Measurements from ENCODE around the gene RPS26. TPM values are rescaled to one million over a fixed set of nuclear protein-coding genes. Genes with fewer than 3 reads are reported as not detected.

RPS26 gene
- total and polyA plus RNA-seq, 9 of the 15 experiments (the other 6 are each of a cell fraction or from before 2014, with no cell fraction given), result 70.2 to 1,589 (median 852) TPM

GRCh38 chr12:56020423-56021184 lies 21.1 kb upstream of the RPS26 start, which contains the start of gene IKZF4 (continued):
- TF ChIP-seq ZNF518B (CRISPR knock-in tag; IDR thresholded peaks at IDR 0.05), result no peak
- TF ChIP-seq, protein P1, sequence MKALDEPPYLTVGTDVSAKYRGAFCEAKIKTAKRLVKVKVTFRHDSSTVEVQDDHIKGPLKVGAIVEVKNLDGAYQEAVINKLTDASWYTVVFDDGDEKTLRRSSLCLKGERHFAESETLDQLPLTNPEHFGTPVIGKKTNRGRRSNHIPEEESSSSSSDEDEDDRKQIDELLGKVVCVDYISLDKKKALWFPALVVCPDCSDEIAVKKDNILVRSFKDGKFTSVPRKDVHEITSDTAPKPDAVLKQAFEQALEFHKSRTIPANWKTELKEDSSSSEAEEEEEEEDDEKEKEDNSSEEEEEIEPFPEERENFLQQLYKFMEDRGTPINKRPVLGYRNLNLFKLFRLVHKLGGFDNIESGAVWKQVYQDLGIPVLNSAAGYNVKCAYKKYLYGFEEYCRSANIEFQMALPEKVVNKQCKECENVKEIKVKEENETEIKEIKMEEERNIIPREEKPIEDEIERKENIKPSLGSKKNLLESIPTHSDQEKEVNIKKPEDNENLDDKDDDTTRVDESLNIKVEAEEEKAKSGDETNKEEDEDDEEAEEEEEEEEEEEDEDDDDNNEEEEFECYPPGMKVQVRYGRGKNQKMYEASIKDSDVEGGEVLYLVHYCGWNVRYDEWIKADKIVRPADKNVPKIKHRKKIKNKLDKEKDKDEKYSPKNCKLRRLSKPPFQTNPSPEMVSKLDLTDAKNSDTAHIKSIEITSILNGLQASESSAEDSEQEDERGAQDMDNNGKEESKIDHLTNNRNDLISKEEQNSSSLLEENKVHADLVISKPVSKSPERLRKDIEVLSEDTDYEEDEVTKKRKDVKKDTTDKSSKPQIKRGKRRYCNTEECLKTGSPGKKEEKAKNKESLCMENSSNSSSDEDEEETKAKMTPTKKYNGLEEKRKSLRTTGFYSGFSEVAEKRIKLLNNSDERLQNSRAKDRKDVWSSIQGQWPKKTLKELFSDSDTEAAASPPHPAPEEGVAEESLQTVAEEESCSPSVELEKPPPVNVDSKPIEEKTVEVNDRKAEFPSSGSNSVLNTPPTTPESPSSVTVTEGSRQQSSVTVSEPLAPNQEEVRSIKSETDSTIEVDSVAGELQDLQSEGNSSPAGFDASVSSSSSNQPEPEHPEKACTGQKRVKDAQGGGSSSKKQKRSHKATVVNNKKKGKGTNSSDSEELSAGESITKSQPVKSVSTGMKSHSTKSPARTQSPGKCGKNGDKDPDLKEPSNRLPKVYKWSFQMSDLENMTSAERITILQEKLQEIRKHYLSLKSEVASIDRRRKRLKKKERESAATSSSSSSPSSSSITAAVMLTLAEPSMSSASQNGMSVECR (CRISPR knock-in tag; IDR thresholded peaks at IDR 0.05), result no peak
- peak; percentile 87 for TF ChIP-seq TFAP4 (CRISPR knock-in tag; IDR thresholded peaks at IDR 0.05; ENCODE audit: borderline replicate concordance)
- TF ChIP-seq MAZ (CRISPR knock-in tag; conservative IDR thresholded peaks at IDR 0.05 in 1 of 2, IDR thresholded peaks at IDR 0.05 in 1 of 2), result peak; percentile 81 to 89; a peak in 3 of 4 replicates
- peak; percentile 76; the same call in 1 of the 2 replicates for TF ChIP-seq ZNF395 (CRISPR knock-in tag; IDR thresholded peaks at IDR 0.05)
- TF ChIP-seq BACH1 (tag; IDR thresholded peaks at IDR 0.05), result 0 out of 2 replicates have a peak, but pooled peaks have one; percentile 59
- TF ChIP-seq, protein P2, sequence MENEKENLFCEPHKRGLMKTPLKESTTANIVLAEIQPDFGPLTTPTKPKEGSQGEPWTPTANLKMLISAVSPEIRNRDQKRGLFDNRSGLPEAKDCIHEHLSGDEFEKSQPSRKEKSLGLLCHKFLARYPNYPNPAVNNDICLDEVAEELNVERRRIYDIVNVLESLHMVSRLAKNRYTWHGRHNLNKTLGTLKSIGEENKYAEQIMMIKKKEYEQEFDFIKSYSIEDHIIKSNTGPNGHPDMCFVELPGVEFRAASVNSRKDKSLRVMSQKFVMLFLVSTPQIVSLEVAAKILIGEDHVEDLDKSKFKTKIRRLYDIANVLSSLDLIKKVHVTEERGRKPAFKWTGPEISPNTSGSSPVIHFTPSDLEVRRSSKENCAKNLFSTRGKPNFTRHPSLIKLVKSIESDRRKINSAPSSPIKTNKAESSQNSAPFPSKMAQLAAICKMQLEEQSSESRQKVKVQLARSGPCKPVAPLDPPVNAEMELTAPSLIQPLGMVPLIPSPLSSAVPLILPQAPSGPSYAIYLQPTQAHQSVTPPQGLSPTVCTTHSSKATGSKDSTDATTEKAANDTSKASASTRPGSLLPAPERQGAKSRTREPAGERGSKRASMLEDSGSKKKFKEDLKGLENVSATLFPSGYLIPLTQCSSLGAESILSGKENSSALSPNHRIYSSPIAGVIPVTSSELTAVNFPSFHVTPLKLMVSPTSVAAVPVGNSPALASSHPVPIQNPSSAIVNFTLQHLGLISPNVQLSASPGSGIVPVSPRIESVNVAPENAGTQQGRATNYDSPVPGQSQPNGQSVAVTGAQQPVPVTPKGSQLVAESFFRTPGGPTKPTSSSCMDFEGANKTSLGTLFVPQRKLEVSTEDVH (IDR thresholded peaks at IDR 0.05; ENCODE audit: low read depth, partially characterized antibody), result no peak
- 0 out of 4 replicates have a peak, but pooled peaks of 1 of the 2 experiments have one; percentile 7 for TF ChIP-seq RAD21 (CRISPR knock-in tag; conservative IDR thresholded peaks at IDR 0.05 in 1 of 2, IDR thresholded peaks at IDR 0.05 in 1 of 2)
- no peak for TF ChIP-seq ZNF121 (CRISPR knock-in tag; conservative IDR thresholded peaks at IDR 0.05)
- TF ChIP-seq ZBTB7A (IDR thresholded peaks at IDR 0.05; ENCODE audit: borderline replicate concordance, control insufficient read depth, low read depth, low read length), result peak; percentile 72; the same call in 1 of the 2 replicates
- TF ChIP-seq GTF2E2 (tag; IDR thresholded peaks at IDR 0.05), result 0 out of 2 replicates have a peak, but pooled peaks have one; percentile 67
